HEK293 (cell line): ENCODE results near the gene DDX55.

Experiments
- CTCF ChIP-seq: fragments of 450-650 bp; formaldehyde crosslinking; IDR thresholded peaks from 2 replicates; pipeline ENCODE4 v1.5.1; 2016; ENCODE audit warnings: missing biosample characterization, missing genetic modification characterization
- YY2 ChIP-seq: fragments of 450-650 bp; formaldehyde crosslinking; IDR thresholded peaks from 2 replicates; pipeline ENCODE4 v1.5.1; 2016; ENCODE audit warnings: missing biosample characterization, missing genetic modification characterization
- ZNF785 ChIP-seq: fragments of 450-650 bp; formaldehyde crosslinking; IDR thresholded peaks from 2 replicates; pipeline ENCODE4 v1.5.1; 2016; ENCODE audit warnings: missing biosample characterization, missing genetic modification characterization

- TF ChIP-seq YY2 (tag by site-specific recombination) (no peak), CTCF (tag by site-specific recombination) (no peak), ZNF785 (tag by site-specific recombination) (no peak)
Observed at GRCh38 chr12:123571343-123571813, 30.5 kb upstream of the DDX55 start.
